GM23338 (cell line): ENCODE measurements around the gene COL25A1.

Experiments
- CREB1 ChIP-seq: fragments of 250-450 bp; sonication (Bioruptor Pico); IDR thresholded peaks from 2 replicates; pipeline ENCODE4 v1.5.0; 2020; ENCODE audit warnings: low read depth, mild to moderate bottlenecking, moderate library complexity
- CTCF ChIP-seq, 2 experiments: fragments of 200-600 bp in 1 of 2; sonication (generic) in 1 of 2; conservative IDR thresholded peaks; 2 replicates each; pipeline versions ENCODE4 v1.5.1 to v1.6.1; 2016 to 2017; ENCODE audit warnings: antibody characterized with exemption in 2 of 2, low read depth in 2 of 2, mild to moderate bottlenecking in 2 of 2, moderate library complexity in 1 of 2
- EZH2 ChIP-seq: fragments of 200-600 bp; sonication (generic); IDR thresholded peaks from one replicate; pipeline ENCODE4 v1.8.0; 2017; ENCODE audit warnings: antibody characterized with exemption, mild to moderate bottlenecking, low read depth; ENCODE audit not compliant: unreplicated experiment
- EZH2phosphoT487 ChIP-seq: fragments of 200-600 bp; sonication (generic); IDR thresholded peaks from one replicate; pipeline ENCODE4 v1.8.1; 2018; ENCODE audit warnings: antibody characterized with exemption; ENCODE audit not compliant: unreplicated experiment
- POLR2AphosphoS5 ChIP-seq: IDR thresholded peaks from 2 replicates; pipeline ENCODE4 v1.6.1; 2016; ENCODE audit warnings: antibody characterized with exemption, low read depth
- TF ChIP-seq, protein P1 (sequence below): IDR thresholded peaks from 2 replicates; pipeline ENCODE4 v1.6.1; 2016; ENCODE audit warnings: antibody characterized with exemption

GRCh38 chr4:108902769-108903168 is 399.7 kb downstream of the COL25A1 start:
- TF ChIP-seq CTCF (conservative IDR thresholded peaks at IDR 0.05; ENCODE audit: low read depth in 2 of 2) (no peak), POLR2AphosphoS5 (no peak), EZH2 (no peak), EZH2phosphoT487 (no peak), CREB1 (CRISPR knock-in tag) (no peak)
- TF ChIP-seq, protein P1, sequence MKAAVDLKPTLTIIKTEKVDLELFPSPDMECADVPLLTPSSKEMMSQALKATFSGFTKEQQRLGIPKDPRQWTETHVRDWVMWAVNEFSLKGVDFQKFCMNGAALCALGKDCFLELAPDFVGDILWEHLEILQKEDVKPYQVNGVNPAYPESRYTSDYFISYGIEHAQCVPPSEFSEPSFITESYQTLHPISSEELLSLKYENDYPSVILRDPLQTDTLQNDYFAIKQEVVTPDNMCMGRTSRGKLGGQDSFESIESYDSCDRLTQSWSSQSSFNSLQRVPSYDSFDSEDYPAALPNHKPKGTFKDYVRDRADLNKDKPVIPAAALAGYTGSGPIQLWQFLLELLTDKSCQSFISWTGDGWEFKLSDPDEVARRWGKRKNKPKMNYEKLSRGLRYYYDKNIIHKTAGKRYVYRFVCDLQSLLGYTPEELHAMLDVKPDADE: no peak
